SK-N-SH treated with all-trans-retinoic acid at 6 μM for 48 hours (cell line): Measurements from ENCODE around the gene ERN1.

Source experiments
- ATAC-seq: fragments of 200-7000 bp; cut with Tn5 transposase; 3 replicates; pipeline ENCODE4 v1.9.1; 2020; ENCODE audit warnings: mild to moderate bottlenecking, moderate library complexity
- BACH2 ChIP-seq: fragments of 250-450 bp; sonication (Bioruptor Pico); IDR thresholded peaks from 2 replicates; pipeline ENCODE4 v1.9.0; 2021; ENCODE audit warnings: mild to moderate bottlenecking, borderline replicate concordance
- CSDC2 ChIP-seq: fragments of 250-450 bp; sonication (Bioruptor Pico); IDR thresholded peaks from 2 replicates; pipeline ENCODE4 v1.5.0; 2020; ENCODE audit warnings: mild to moderate bottlenecking, moderate library complexity
- CSRNP3 ChIP-seq: fragments of 250-450 bp; sonication (Bioruptor Pico); IDR thresholded peaks from 2 replicates; pipeline ENCODE4 v1.5.1; 2021; ENCODE audit warnings: mild to moderate bottlenecking, moderate library complexity
- ESRRG ChIP-seq: fragments of 250-450 bp; sonication (Bioruptor Pico); IDR thresholded peaks from 2 replicates; pipeline ENCODE4 v1.6.1; 2021; ENCODE audit warnings: mild to moderate bottlenecking
- GLIS3 ChIP-seq: fragments of 250-450 bp; sonication (Bioruptor Pico); IDR thresholded peaks from 2 replicates; pipeline ENCODE4 v1.5.0; 2020; ENCODE audit warnings: mild to moderate bottlenecking, moderate library complexity
- OSR1 ChIP-seq: fragments of 250-450 bp; sonication (Bioruptor Pico); IDR thresholded peaks from 2 replicates; pipeline ENCODE4 v1.8.0; 2022; ENCODE audit warnings: moderate library complexity, mild to moderate bottlenecking, inconsistent platforms
- PATZ1 ChIP-seq: fragments of 250-450 bp; sonication (Bioruptor Pico); IDR thresholded peaks from 2 replicates; pipeline ENCODE4 v1.8.0; 2020; ENCODE audit warnings: mild to moderate bottlenecking, moderate library complexity, borderline replicate concordance
- PPARA ChIP-seq: fragments of 250-450 bp; sonication (Bioruptor Pico); IDR thresholded peaks from 2 replicates; pipeline ENCODE4 v1.5.0; 2020; ENCODE audit warnings: mild to moderate bottlenecking, borderline replicate concordance
- RARB ChIP-seq: fragments of 250-450 bp; sonication (Bioruptor Pico); IDR thresholded peaks from 2 replicates; pipeline ENCODE4 v1.8.0; 2021; ENCODE audit warnings: mild to moderate bottlenecking, moderate library complexity
- SNAI2 ChIP-seq: fragments of 250-450 bp; sonication (Bioruptor Pico); IDR thresholded peaks from 2 replicates; pipeline ENCODE4 v1.5.0; 2020; ENCODE audit warnings: mild to moderate bottlenecking, moderate library complexity
- TCF4 ChIP-seq: fragments of 250-450 bp; sonication (Bioruptor Pico); IDR thresholded peaks from 2 replicates; pipeline ENCODE4 v1.8.0; 2021; ENCODE audit warnings: mild to moderate bottlenecking, moderate library complexity, borderline replicate concordance
- TOX ChIP-seq: fragments of 250-450 bp; sonication (Bioruptor Pico); IDR thresholded peaks from 2 replicates; pipeline ENCODE4 v1.8.0; 2021; ENCODE audit warnings: mild to moderate bottlenecking, moderate library complexity, borderline replicate concordance
- ZC3H10 ChIP-seq: fragments of 250-450 bp; sonication (Bioruptor Pico); IDR thresholded peaks from 2 replicates; pipeline ENCODE4 v1.5.1; 2021; ENCODE audit warnings: mild to moderate bottlenecking, moderate library complexity
- ZFP3 ChIP-seq: fragments of 250-450 bp; sonication (Bioruptor Pico); IDR thresholded peaks from 2 replicates; pipeline ENCODE4 v1.5.0; 2020; ENCODE audit warnings: mild to moderate bottlenecking, moderate library complexity
- ZFP30 ChIP-seq: fragments of 450-650 bp; formaldehyde crosslinking; IDR thresholded peaks from 2 replicates; pipeline ENCODE4 v1.5.0; 2022; ENCODE audit warnings: mild to moderate bottlenecking, moderate library complexity
- ZNF565 ChIP-seq: fragments of 450-650 bp; formaldehyde crosslinking; conservative IDR thresholded peaks from 2 replicates; pipeline ENCODE4 v1.5.0; 2020; ENCODE audit warnings: low read depth, mild to moderate bottlenecking, moderate library complexity
- ZNF8 ChIP-seq: fragments of 450-650 bp; formaldehyde crosslinking; IDR thresholded peaks from 2 replicates; pipeline ENCODE4 v1.5.0; 2020; ENCODE audit warnings: mild to moderate bottlenecking, moderate library complexity
- TF ChIP-seq, protein P1 (sequence below): fragments of 250-450 bp; sonication (Bioruptor Pico); IDR thresholded peaks from 2 replicates; pipeline ENCODE4 v1.5.0; 2020; ENCODE audit warnings: mild to moderate bottlenecking, moderate library complexity
- TF ChIP-seq, protein P2 (sequence below): fragments of 250-450 bp; sonication (Bioruptor Pico); IDR thresholded peaks from 2 replicates; pipeline ENCODE4 v1.5.1; 2020; ENCODE audit warnings: low read depth, mild to moderate bottlenecking, moderate library complexity
- TF ChIP-seq, protein P3 (sequence below): fragments of 250-450 bp; sonication (Bioruptor Pico); IDR thresholded peaks from 2 replicates; pipeline ENCODE4 v1.8.0; 2021; ENCODE audit warnings: low read depth, mild to moderate bottlenecking, moderate library complexity, borderline replicate concordance

Gene ERN1

GRCh38 chr17:64024781-64025731, 104.9 kb downstream of the ERN1 start:
- TF ChIP-seq PPARA (CRISPR knock-in tag) (no peak), PATZ1 (CRISPR knock-in tag) (no peak), OSR1 (CRISPR knock-in tag) (no peak), CSRNP3 (CRISPR knock-in tag) (no peak), ZNF8 (CRISPR knock-in tag) (no peak), SNAI2 (CRISPR knock-in tag) (no peak), GLIS3 (CRISPR knock-in tag) (no peak), ZFP3 (no peak), ZNF565 (CRISPR knock-in tag) (no peak), CSDC2 (CRISPR knock-in tag) (no peak), TOX (no peak), ZC3H10 (CRISPR knock-in tag) (no peak), ZFP30 (CRISPR knock-in tag) (no peak), ESRRG (CRISPR knock-in tag) (no peak), TCF4 (no peak)
- TF ChIP-seq, protein P1, sequence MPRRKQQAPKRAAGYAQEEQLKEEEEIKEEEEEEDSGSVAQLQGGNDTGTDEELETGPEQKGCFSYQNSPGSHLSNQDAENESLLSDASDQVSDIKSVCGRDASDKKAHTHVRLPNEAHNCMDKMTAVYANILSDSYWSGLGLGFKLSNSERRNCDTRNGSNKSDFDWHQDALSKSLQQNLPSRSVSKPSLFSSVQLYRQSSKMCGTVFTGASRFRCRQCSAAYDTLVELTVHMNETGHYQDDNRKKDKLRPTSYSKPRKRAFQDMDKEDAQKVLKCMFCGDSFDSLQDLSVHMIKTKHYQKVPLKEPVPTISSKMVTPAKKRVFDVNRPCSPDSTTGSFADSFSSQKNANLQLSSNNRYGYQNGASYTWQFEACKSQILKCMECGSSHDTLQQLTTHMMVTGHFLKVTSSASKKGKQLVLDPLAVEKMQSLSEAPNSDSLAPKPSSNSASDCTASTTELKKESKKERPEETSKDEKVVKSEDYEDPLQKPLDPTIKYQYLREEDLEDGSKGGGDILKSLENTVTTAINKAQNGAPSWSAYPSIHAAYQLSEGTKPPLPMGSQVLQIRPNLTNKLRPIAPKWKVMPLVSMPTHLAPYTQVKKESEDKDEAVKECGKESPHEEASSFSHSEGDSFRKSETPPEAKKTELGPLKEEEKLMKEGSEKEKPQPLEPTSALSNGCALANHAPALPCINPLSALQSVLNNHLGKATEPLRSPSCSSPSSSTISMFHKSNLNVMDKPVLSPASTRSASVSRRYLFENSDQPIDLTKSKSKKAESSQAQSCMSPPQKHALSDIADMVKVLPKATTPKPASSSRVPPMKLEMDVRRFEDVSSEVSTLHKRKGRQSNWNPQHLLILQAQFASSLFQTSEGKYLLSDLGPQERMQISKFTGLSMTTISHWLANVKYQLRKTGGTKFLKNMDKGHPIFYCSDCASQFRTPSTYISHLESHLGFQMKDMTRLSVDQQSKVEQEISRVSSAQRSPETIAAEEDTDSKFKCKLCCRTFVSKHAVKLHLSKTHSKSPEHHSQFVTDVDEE (CRISPR knock-in tag), result no peak
- TF ChIP-seq, protein P2, sequence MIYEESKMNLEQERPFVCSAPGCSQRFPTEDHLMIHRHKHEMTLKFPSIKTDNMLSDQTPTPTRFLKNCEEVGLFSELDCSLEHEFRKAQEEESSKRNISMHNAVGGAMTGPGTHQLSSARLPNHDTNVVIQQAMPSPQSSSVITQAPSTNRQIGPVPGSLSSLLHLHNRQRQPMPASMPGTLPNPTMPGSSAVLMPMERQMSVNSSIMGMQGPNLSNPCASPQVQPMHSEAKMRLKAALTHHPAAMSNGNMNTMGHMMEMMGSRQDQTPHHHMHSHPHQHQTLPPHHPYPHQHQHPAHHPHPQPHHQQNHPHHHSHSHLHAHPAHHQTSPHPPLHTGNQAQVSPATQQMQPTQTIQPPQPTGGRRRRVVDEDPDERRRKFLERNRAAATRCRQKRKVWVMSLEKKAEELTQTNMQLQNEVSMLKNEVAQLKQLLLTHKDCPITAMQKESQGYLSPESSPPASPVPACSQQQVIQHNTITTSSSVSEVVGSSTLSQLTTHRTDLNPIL (CRISPR knock-in tag), result no peak
- TF ChIP-seq, protein P3, sequence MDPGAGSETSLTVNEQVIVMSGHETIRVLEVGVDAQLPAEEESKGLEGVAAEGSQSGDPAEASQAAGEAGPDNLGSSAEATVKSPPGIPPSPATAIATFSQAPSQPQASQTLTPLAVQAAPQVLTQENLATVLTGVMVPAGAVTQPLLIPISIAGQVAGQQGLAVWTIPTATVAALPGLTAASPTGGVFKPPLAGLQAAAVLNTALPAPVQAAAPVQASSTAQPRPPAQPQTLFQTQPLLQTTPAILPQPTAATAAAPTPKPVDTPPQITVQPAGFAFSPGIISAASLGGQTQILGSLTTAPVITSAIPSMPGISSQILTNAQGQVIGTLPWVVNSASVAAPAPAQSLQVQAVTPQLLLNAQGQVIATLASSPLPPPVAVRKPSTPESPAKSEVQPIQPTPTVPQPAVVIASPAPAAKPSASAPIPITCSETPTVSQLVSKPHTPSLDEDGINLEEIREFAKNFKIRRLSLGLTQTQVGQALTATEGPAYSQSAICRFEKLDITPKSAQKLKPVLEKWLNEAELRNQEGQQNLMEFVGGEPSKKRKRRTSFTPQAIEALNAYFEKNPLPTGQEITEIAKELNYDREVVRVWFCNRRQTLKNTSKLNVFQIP (CRISPR knock-in tag), result no peak
- TF ChIP-seq, all 23 proteins: peak for 0
- ATAC-seq, result peak; percentile 7; the same call in 1 of the 3 replicates

- TF ChIP-seq CSDC2 (CRISPR knock-in tag) (no peak), ESRRG (CRISPR knock-in tag) (no peak), GLIS3 (CRISPR knock-in tag) (no peak), RARB (CRISPR knock-in tag) (no peak), CSRNP3 (CRISPR knock-in tag) (no peak), BACH2 (CRISPR knock-in tag) (no peak), ZFP30 (CRISPR knock-in tag) (no peak), ZC3H10 (CRISPR knock-in tag) (no peak), PPARA (CRISPR knock-in tag) (no peak)
- TF ChIP-seq, protein P2 (CRISPR knock-in tag), result no peak
- no peak for ATAC-seq
These were observed 105.7 kb downstream of the ERN1 start for GRCh38 chr17:64024215-64024654.
